HepG2 (cell line): Measurements from ENCODE around the gene GNAZ. TPM values are rescaled to one million over a fixed set of nuclear protein-coding genes. Genes with fewer than 3 reads are reported as not detected.

Experiments used
- AKNA ChIP-seq: sonication (generic); formaldehyde crosslinking; IDR thresholded peaks from 2 replicates; pipeline ENCODE4 v1.4.0; 2020; ENCODE audit warnings: missing genetic modification reagents, borderline replicate concordance
- BATF2 ChIP-seq: sonication (generic); formaldehyde crosslinking; IDR thresholded peaks from 2 replicates; pipeline ENCODE4 v1.8.0; 2022; ENCODE audit warnings: mild to moderate bottlenecking, missing genetic modification reagents, moderate library complexity
- HMG20B ChIP-seq: conservative IDR thresholded peaks from 2 replicates; pipeline ENCODE4 v1.6.1; 2016; ENCODE audit warnings: missing genetic modification reagents, missing compliant biosample characterization
- KLF13 ChIP-seq: sonication (generic); formaldehyde crosslinking; IDR thresholded peaks from 2 replicates; pipeline ENCODE4 v1.4.0; 2020; ENCODE audit warnings: mild to moderate bottlenecking, missing genetic modification reagents
- MEIS2 ChIP-seq: sonication (generic); formaldehyde crosslinking; IDR thresholded peaks from 2 replicates; pipeline ENCODE4 v1.9.0; 2021; ENCODE audit warnings: mild to moderate bottlenecking, missing genetic modification reagents
- MIER2 ChIP-seq: IDR thresholded peaks from 2 replicates; pipeline ENCODE4 v1.6.1; 2016; ENCODE audit warnings: missing biosample characterization, missing genetic modification reagents
- NR2F2 ChIP-seq: IDR thresholded peaks from 2 replicates; pipeline ENCODE4 v1.6.1; 2012; ENCODE audit warnings: low read depth, inconsistent platforms, borderline replicate concordance
- PCBP2 ChIP-seq: fragments of 200-400 bp; formaldehyde crosslinking; optimal IDR thresholded peaks from 2 replicates; pipeline ENCODE3; 2018; ENCODE audit warnings: low read length, low read depth; ENCODE audit not compliant: poor library complexity, severe bottlenecking
- PHF20 ChIP-seq: sonication (generic); formaldehyde crosslinking; IDR thresholded peaks from 2 replicates; pipeline ENCODE4 v1.5.0; 2020; ENCODE audit warnings: mild to moderate bottlenecking, missing genetic modification reagents
- PHF5A ChIP-seq: IDR thresholded peaks from one replicate; pipeline ENCODE4 v1.6.1; 2018; ENCODE audit warnings: low read depth, missing genetic modification reagents; ENCODE audit not compliant: unreplicated experiment
- RBM39 ChIP-seq: fragments of 200-400 bp; formaldehyde crosslinking; IDR thresholded peaks from one replicate; pipeline ENCODE4 v1.6.1; 2018; ENCODE audit warnings: antibody characterized with exemption, mild to moderate bottlenecking, low read depth, low read length; ENCODE audit not compliant: poor library complexity, severe bottlenecking
- TARDBP ChIP-seq: sonication (generic); formaldehyde crosslinking; IDR thresholded peaks from 2 replicates; pipeline ENCODE4 v1.8.0; 2022; ENCODE audit warnings: mild to moderate bottlenecking, missing genetic modification reagents
- ZBTB38 ChIP-seq: sonication (generic); formaldehyde crosslinking; IDR thresholded peaks from 2 replicates; pipeline ENCODE4 v1.5.1; 2020; ENCODE audit warnings: mild to moderate bottlenecking, missing genetic modification reagents
- ZC3H13 ChIP-seq: sonication (generic); formaldehyde crosslinking; IDR thresholded peaks from 2 replicates; pipeline ENCODE4 v1.8.1; 2023; ENCODE audit warnings: mild to moderate bottlenecking, missing genetic modification reagents, moderate library complexity
- ZFP91 ChIP-seq: sonication (generic); formaldehyde crosslinking; IDR thresholded peaks from 2 replicates; pipeline ENCODE4 v1.9.0; 2022; ENCODE audit warnings: missing genetic modification reagents, mild to moderate bottlenecking, borderline replicate concordance
- ZNF12 ChIP-seq: sonication (generic); formaldehyde crosslinking; IDR thresholded peaks from 2 replicates; pipeline ENCODE4 v1.5.0; 2020; ENCODE audit warnings: missing genetic modification reagents
- ZNF280B ChIP-seq: sonication (generic); formaldehyde crosslinking; IDR thresholded peaks from 2 replicates; pipeline ENCODE4 v1.5.0; 2020; ENCODE audit warnings: missing genetic modification reagents, mild to moderate bottlenecking, borderline replicate concordance
- ZNF543 ChIP-seq: sonication (generic); formaldehyde crosslinking; IDR thresholded peaks from 2 replicates; pipeline ENCODE4 v1.4.0; 2020; ENCODE audit warnings: mild to moderate bottlenecking, missing genetic modification reagents
- ZNF572 ChIP-seq: sonication (generic); formaldehyde crosslinking; IDR thresholded peaks from 2 replicates; pipeline ENCODE4 v1.5.1; 2020; ENCODE audit warnings: mild to moderate bottlenecking, missing genetic modification reagents
- ZNF674 ChIP-seq: sonication (generic); formaldehyde crosslinking; IDR thresholded peaks from 2 replicates; pipeline ENCODE4 v1.5.0; 2020; ENCODE audit warnings: low read depth, mild to moderate bottlenecking, missing genetic modification reagents
- ZNF891 ChIP-seq: sonication (generic); formaldehyde crosslinking; IDR thresholded peaks from 2 replicates; pipeline ENCODE4 v1.5.0; 2020; ENCODE audit warnings: mild to moderate bottlenecking, missing genetic modification reagents
- polyA plus RNA-seq, 8 experiments: library from polyadenylated mRNA; depleted of rRNA in 3 of 8; stranded (reverse) in 7 of 8; unstranded in 1 of 8; fragments of >200 nt; fragmentation: Illumina TruSeq in 4 of 8; extraction: Trizol in 4 of 8; gene quantifications; 2 replicates each; pipeline versions ENCODE4 v1.2.1 to v1.2.3, GENCODE V29; 2011 to 2016; ENCODE audit warnings: low read depth in 4 of 8, missing spikeins in 1 of 8, mixed read lengths in 1 of 8; ENCODE audit not compliant: insufficient read depth in 1 of 8
- total RNA-seq, 5 experiments: library from RNA; depleted of rRNA; stranded (reverse); fragments of >200 nt; fragmentation: Illumina TruSeq; extraction: Trizol; gene quantifications; 2 replicates each; pipeline ENCODE4 v1.2.3, GENCODE V29; 2016; ENCODE audit warnings: low read depth in 1 of 5

Gene GNAZ
- total and polyA plus RNA-seq, 2 of the 13 experiments (the other 11 are each of a cell fraction or from before 2014, with no cell fraction given): 11.4 to 22.3 TPM

GRCh38 chr22:23075525-23076216 is 5.4 kb downstream of the GNAZ start (continued):
- TF ChIP-seq ZNF543 (peak; percentile 54; the same call in 1 of the 2 replicates), ZNF674 (no peak), PHF20 (CRISPR knock-in tag) (no peak), ZNF572 (CRISPR knock-in tag) (no peak), HMG20B (CRISPR knock-in tag) (peak; percentile 52; the same call in 1 of the 2 replicates), KLF13 (CRISPR knock-in tag) (no peak), ZBTB38 (no peak; the same call in 1 of the 2 replicates), ZNF891 (peak; percentile 18; the same call in 1 of the 2 replicates), ZFP91 (CRISPR knock-in tag) (peak; percentile 79; the same call in 1 of the 2 replicates), TARDBP (peak; percentile 98), PHF5A (peak; percentile 89), PCBP2 (no peak), ZC3H13 (CRISPR knock-in tag) (no peak; the same call in 1 of the 2 replicates), NR2F2 (peak; percentile 92), ZNF280B (CRISPR knock-in tag) (no peak), AKNA (no peak), MIER2 (CRISPR knock-in tag) (peak; percentile 67; the same call in 1 of the 2 replicates), ZNF12 (CRISPR knock-in tag) (no peak), RBM39 (no peak), MEIS2 (peak; percentile 26; the same call in 1 of the 2 replicates), BATF2 (CRISPR knock-in tag) (no peak)
